ENCODE results near the gene CARNS1. TPM values are rescaled to one million over a fixed set of nuclear protein-coding genes. Genes with fewer than 3 reads are reported as not detected.

Gene CARNS1
- total and polyA plus RNA-seq, 2 of the 8 experiments (the other 6 are each of a cell fraction or from before 2014, with no cell fraction given) = 0.82 to 1.1 TPM

- Histone ChIP-seq H3K36me3 (ENCODE audit: control insufficient read depth in 2 of 4, insufficient read depth in 4 of 4, low read length in 3 of 4) (peaks cover 6 to 17% (median 11%) of the 10 kb centered on the region in 4 experiments; a peak in 7 of 8 replicates), H2BK20ac (ENCODE audit: low read length) (no peak overlapping the region), H3K23me2 (ENCODE audit: low read depth, low read length) (peaks cover 8% of the 10 kb centered on the region), H4K5ac (ENCODE audit: insufficient read length, low read depth, low read length) (no peak overlapping the region), H2BK12ac (ENCODE audit: low read depth, low read length) (no peak overlapping the region), H3K79me1 (ENCODE audit: low read depth, low read length) (peaks cover 5% of the 10 kb centered on the region), H3K4ac (replicated peaks; ENCODE audit: insufficient read length, low read depth, low read length) (no peak overlapping the region), H3K79me2 (ENCODE audit: control insufficient read depth in 1 of 2, insufficient read depth in 2 of 2, low read length in 2 of 2) (peaks cover 0 to 9% of the 10 kb centered on the region in 2 experiments; a peak in 2 of 4 replicates), H3K56ac (replicated peaks; ENCODE audit: insufficient read length, low read depth, low read length) (no peak overlapping the region), H3K23ac (ENCODE audit: insufficient read length) (no peak overlapping the region), H3K9me3 (ENCODE audit: insufficient read depth in 2 of 2, low read depth in 1 of 2, low read length in 1 of 2) (no peaks in the 10 kb centered on the region), H4K8ac (ENCODE audit: extremely low read depth, insufficient read depth, low read length) (no peak overlapping the region), H2AFZ (ENCODE audit: low read length) (no peak overlapping the region), H2BK15ac (ENCODE audit: low read length) (no peak overlapping the region), H3K18ac (ENCODE audit: extremely low read depth, low read length) (no peak overlapping the region), H2BK120ac (replicated peaks; ENCODE audit: low read depth, low read length) (no peak overlapping the region), H3K27ac (ENCODE audit: low read depth, low read length) (no peak overlapping the region), H2AK5ac (ENCODE audit: low read depth, low read length) (no peak overlapping the region), H4K20me1 (replicated peaks in 1 of 2; ENCODE audit: control insufficient read depth in 1 of 2, insufficient read depth in 2 of 2, low read length in 2 of 2) (peaks cover 0 to 12% of the 10 kb centered on the region in 2 experiments), H3K4me3 (ENCODE audit: extremely low read depth in 1 of 4, insufficient read depth in 2 of 4, low read depth in 3 of 4, low read length in 4 of 4) (no peak overlapping the region), H3K4me1 (replicated peaks in 1 of 4; ENCODE audit: control insufficient read depth in 3 of 4, insufficient read depth in 4 of 4, low read length in 3 of 4) (peaks cover 0 to 24% (median 16%) of the 10 kb centered on the region in 4 experiments; a peak in 6 of 7 replicates), H3K4me2 (ENCODE audit: insufficient read depth in 1 of 2, low read depth in 2 of 2, low read length in 2 of 2) (no peak overlapping the region), H3K9ac (replicated peaks in 1 of 4; ENCODE audit: extremely low read depth in 1 of 4, low read depth in 3 of 4, low read length in 3 of 4) (no peak overlapping the region), H3K14ac (ENCODE audit: insufficient read length) (no peak overlapping the region), H2BK5ac (ENCODE audit: low read depth, low read length) (no peak overlapping the region), H3K27me3 (replicated peaks in 1 of 4; ENCODE audit: control insufficient read depth in 3 of 4, extremely low read depth in 1 of 4, insufficient read depth in 3 of 4, low read length in 3 of 4) (no peaks in the 10 kb centered on the region), H4K91ac (replicated peaks; ENCODE audit: insufficient read length, low read length) (no peak overlapping the region)
- no peak for DNase-seq (ENCODE audit: low read depth in 1 of 2, low spot score in 2 of 2)
- FAIRE-seq = no peak
- ChIA-PET POLR2A (ENCODE audit: partially characterized antibody) (interaction anchor here (0.9 to 12.5 kb wide), 8 partner anchors 8 to 60 kb away, joined by 3 to 104 read pairs (median 4); partner anchors contain the start of genes CARNS1 and CORO1B), CTCF (ENCODE audit: partially characterized antibody) (interaction anchor here (1.0 to 3.8 kb wide), 3 partner anchors 13 to 32 kb away, joined by 3 to 10 read pairs (median 4); partner anchors contain the start of gene PPP1CA)
- WGBS, 2 experiments (ENCODE audit: extremely low coverage in 1 of 2, insufficient coverage in 1 of 2, insufficient read length in 1 of 2, insufficient replicate concordance in 2 of 2, low coverage in 1 of 2, low lambda C conversion rate in 2 of 2, missing lambda C conversion rate in 1 of 2) = 92% methylated on average over 21 of the region's 22 CpGs; no CpG with 5 or more reads in 1 of the 2 experiments
- TF ChIP-seq EP300 (IDR thresholded peaks at IDR 0.05; ENCODE audit: borderline replicate concordance in 1 of 2, low read depth in 2 of 2, low read length in 2 of 2) = no peak
- TF ChIP-seq SAP30 (IDR thresholded peaks at IDR 0.05; ENCODE audit: insufficient read depth, insufficient replicate concordance, low read length) = no peak
- TF ChIP-seq BCL11A (IDR thresholded peaks at IDR 0.05; ENCODE audit: low read depth in 2 of 2, low read length in 2 of 2) = no peak
- no peak for TF ChIP-seq JUND (IDR thresholded peaks at IDR 0.05; ENCODE audit: low read length)
- no peak for TF ChIP-seq RXRA (IDR thresholded peaks at IDR 0.05; ENCODE audit: insufficient read depth, low read depth, low read length)
- no peak for TF ChIP-seq POLR2AphosphoS5 (IDR thresholded peaks at IDR 0.05; ENCODE audit: low read depth, low read length)
- no peak for TF ChIP-seq SP4 (IDR thresholded peaks at IDR 0.05; ENCODE audit: low read length)
- TF ChIP-seq SUZ12 (IDR thresholded peaks at IDR 0.05; ENCODE audit: low read length) = no peak
- TF ChIP-seq EZH2 (IDR thresholded peaks at IDR 0.05; ENCODE audit: low read depth, low read length, severe bottlenecking) = no peak
- TF ChIP-seq TEAD4 (IDR thresholded peaks at IDR 0.05; ENCODE audit: low read depth, low read length) = no peak
- no peak for TF ChIP-seq TBP (IDR thresholded peaks at IDR 0.05; ENCODE audit: low read depth, low read length)
Measured at GRCh38 chr11:67432655-67433349, 17.3 kb downstream of the CARNS1 start.
